ENCODE data around the gene ATP2B1.

- TF ChIP-seq, protein P1, sequence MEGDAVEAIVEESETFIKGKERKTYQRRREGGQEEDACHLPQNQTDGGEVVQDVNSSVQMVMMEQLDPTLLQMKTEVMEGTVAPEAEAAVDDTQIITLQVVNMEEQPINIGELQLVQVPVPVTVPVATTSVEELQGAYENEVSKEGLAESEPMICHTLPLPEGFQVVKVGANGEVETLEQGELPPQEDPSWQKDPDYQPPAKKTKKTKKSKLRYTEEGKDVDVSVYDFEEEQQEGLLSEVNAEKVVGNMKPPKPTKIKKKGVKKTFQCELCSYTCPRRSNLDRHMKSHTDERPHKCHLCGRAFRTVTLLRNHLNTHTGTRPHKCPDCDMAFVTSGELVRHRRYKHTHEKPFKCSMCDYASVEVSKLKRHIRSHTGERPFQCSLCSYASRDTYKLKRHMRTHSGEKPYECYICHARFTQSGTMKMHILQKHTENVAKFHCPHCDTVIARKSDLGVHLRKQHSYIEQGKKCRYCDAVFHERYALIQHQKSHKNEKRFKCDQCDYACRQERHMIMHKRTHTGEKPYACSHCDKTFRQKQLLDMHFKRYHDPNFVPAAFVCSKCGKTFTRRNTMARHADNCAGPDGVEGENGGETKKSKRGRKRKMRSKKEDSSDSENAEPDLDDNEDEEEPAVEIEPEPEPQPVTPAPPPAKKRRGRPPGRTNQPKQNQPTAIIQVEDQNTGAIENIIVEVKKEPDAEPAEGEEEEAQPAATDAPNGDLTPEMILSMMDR (IDR thresholded peaks at IDR 0.05), result no peak
- no peak for TF ChIP-seq ZFX (IDR thresholded peaks at IDR 0.05; ENCODE audit: borderline replicate concordance)
Measured at GRCh38 chr12:89689306-89689705, 19.3 kb downstream of the ATP2B1 start.
